GM18505 (cell line): ENCODE data around the gene OSBPL2.

Source experiments
- ATAC-seq: cut with Tn5 transposase; IDR thresholded peaks from one replicate; pipeline ENCODE4 v1.9.1; 2021; ENCODE audit not compliant: unreplicated experiment
- POLR2A ChIP-seq: IDR thresholded peaks from 4 replicates; pipeline ENCODE4 v1.6.1; 2011; ENCODE audit warnings: borderline replicate concordance; ENCODE audit not compliant: insufficient read depth, insufficient read length; ENCODE audit errors: extremely low read depth

The OSBPL2 gene

GRCh38 chr20:62237801-62238568, at the start of gene OSBPL2:
Gene OSBPL2, plus strand, starts transcription at chr20:62238521. Its CDS starts 17,664 bp downstream, at chr20:62256185.
- peak; percentile 48 for TF ChIP-seq POLR2A
- ATAC-seq: peak; percentile 95

- no peak for ATAC-seq
- TF ChIP-seq POLR2A: no peak
These were observed 47.5 kb upstream of the OSBPL2 start for GRCh38 chr20:62190639-62191411.

GRCh38 chr20:62191781-62192559, 46.4 kb upstream of the OSBPL2 start:
- ATAC-seq: no peak
- no peak for TF ChIP-seq POLR2A

GRCh38 chr20:62192635-62193034, 45.7 kb upstream of the OSBPL2 start:
- TF ChIP-seq POLR2A: no peak
- ATAC-seq: no peak

- no peak for ATAC-seq
- no peak for TF ChIP-seq POLR2A
These were observed 45.0 kb upstream of the OSBPL2 start for GRCh38 chr20:62193079-62194025.

- ATAC-seq: no peak
- no peak for TF ChIP-seq POLR2A
These were observed 43.3 kb upstream of the OSBPL2 start for GRCh38 chr20:62195075-62195405.

GRCh38 chr20:62195736-62196135, 42.6 kb upstream of the OSBPL2 start:
- ATAC-seq: no peak
- TF ChIP-seq POLR2A: no peak

GRCh38 chr20:62196286-62196685, 42.0 kb upstream of the OSBPL2 start:
- TF ChIP-seq POLR2A: no peak
- no peak for ATAC-seq

DNA sequence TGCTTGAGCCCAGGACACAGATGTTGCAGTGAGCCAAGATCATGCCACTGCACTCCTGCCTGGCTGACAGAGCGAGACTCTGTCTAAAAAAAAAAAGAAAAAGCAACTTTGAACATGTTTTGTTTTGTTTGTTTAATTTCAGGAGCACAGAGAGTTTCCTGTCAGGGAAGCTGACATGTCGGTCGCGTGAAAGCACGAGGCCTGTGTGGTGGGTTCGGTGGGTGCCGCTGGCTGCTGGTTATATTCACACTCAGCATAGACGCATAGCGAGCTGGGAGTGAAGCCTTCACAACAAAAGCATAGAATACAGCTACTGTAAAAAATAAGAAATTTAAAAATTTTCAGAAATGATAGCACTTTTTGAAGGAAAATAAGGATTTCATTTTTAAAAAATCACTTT, 41.0 kb upstream of the OSBPL2 start:
- TF ChIP-seq POLR2A: no peak
- no peak for ATAC-seq

GRCh38 chr20:62197801-62198200, 40.5 kb upstream of the OSBPL2 start:
- ATAC-seq: no peak
- TF ChIP-seq POLR2A: no peak

DNA sequence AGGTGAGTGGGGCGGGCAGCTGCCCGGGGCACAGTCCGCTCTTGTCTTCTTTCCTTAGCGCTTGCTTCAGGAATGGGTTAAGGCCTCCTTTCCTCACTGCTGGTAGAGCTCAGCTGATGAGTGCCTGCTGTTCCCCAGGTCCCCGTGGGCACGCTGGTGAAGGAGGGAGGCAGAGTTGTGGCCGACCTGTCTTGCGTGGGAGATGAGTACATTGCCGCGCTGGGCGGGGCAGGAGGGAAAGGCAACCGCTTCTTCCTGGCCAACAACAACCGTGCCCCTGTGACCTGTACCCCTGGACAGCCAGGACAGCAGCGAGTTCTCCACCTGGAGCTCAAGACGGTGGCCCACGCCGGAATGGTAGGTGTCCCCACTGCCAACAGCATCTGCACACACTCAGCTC, 39.8 kb upstream of the OSBPL2 start:
- TF ChIP-seq POLR2A: no peak
- ATAC-seq: no peak

- no peak for TF ChIP-seq POLR2A
- ATAC-seq: no peak
These were observed 39.4 kb upstream of the OSBPL2 start for GRCh38 chr20:62198931-62199330.

DNA sequence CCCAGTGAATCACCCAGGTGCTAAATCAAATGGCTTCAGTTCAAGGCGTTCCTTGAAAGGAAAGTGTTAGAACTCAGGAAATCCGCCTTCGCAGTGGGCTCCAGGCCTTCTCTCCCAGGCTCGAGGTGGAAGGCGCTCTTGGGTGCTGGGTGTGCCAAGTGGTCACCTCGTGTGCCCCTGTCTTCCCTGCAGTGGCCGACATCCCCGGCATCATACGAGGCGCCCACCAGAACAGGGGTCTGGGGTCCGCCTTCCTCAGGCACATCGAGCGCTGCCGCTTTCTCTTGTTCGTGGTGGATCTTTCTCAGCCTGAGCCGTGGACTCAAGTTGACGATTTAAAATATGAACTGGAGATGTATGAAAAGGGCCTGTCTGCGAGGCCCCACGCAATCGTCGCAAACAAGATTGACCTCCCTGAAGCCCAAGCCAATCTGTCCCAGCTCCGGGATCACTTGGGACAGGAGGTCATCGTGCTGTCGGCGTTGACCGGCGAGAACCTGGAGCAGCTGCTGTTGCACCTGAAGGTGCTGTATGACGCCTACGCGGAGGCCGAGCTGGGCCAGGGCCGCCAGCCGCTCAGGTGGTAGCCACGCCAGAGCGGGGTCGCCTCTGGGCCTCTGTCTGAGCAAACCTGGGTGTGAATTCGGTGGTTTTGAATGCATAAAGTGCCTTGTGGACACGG, 37.7 kb upstream of the OSBPL2 start:
- ATAC-seq: no peak
- no peak for TF ChIP-seq POLR2A
